GM23338 (cell line): ENCODE results near the gene TRIOBP. TPM values are rescaled to one million over a fixed set of nuclear protein-coding genes. Genes with fewer than 3 reads are reported as not detected.

Source experiments
- ATAC-seq: fragments of 200-7000 bp; cut with Tn5 transposase; 3 replicates; pipeline ENCODE4 v1.9.1; 2020
- DNase-seq: peaks from one replicate; pipeline ENCODE4 v3.0.0-alpha.2; 2015; ENCODE audit warnings: low spot score
- H2AFZ ChIP-seq: fragments of 200-600 bp; sonication (generic); 2 replicates; pipeline ENCODE4 v1.8.0; 2016; ENCODE audit warnings: antibody characterized with exemption, mild to moderate bottlenecking, moderate library complexity
- H3F3A ChIP-seq: fragments of 200-600 bp; sonication (generic); replicated peaks from 2 replicates; pipeline ENCODE4 v1.8.0; 2017; ENCODE audit warnings: antibody characterized with exemption, mixed run types, low read depth
- H3K27ac ChIP-seq: fragments of 200-600 bp; sonication (generic); 2 replicates; pipeline ENCODE4 v1.6.1; 2016; ENCODE audit warnings: low read depth
- H3K27me3 ChIP-seq: fragments of 200-600 bp; sonication (generic); 2 replicates; pipeline ENCODE4 v1.8.0; 2016; ENCODE audit warnings: mild to moderate bottlenecking, mixed run types, moderate library complexity; ENCODE audit not compliant: insufficient read depth
- H3K36me3 ChIP-seq: fragments of 200-600 bp; sonication (generic); 2 replicates; pipeline ENCODE4 v1.8.0; 2016; ENCODE audit warnings: mild to moderate bottlenecking; ENCODE audit not compliant: insufficient read depth
- H3K4me1 ChIP-seq: fragments of 200-600 bp; sonication (generic); 2 replicates; pipeline ENCODE4 v1.8.0; 2016; ENCODE audit warnings: mild to moderate bottlenecking, moderate library complexity; ENCODE audit not compliant: insufficient read depth
- H3K4me2 ChIP-seq: fragments of 200-600 bp; sonication (generic); 2 replicates; pipeline ENCODE4 v1.7.1; 2017; ENCODE audit warnings: mixed run types
- H3K4me3 ChIP-seq: fragments of 200-600 bp; sonication (generic); 2 replicates; pipeline ENCODE4 v1.6.1; 2016; ENCODE audit warnings: mixed run types
- H3K79me2 ChIP-seq: fragments of 200-600 bp; sonication (generic); replicated peaks from 2 replicates; pipeline ENCODE4 v1.8.0; 2017; ENCODE audit warnings: mild to moderate bottlenecking; ENCODE audit not compliant: insufficient read depth
- H3K9me2 ChIP-seq: fragments of 200-600 bp; sonication (generic); 2 replicates; pipeline ENCODE4 v1.8.0; 2017; ENCODE audit not compliant: insufficient read depth
- H4K20me1 ChIP-seq: fragments of 200-600 bp; sonication (generic); replicated peaks from 2 replicates; pipeline ENCODE4 v1.8.0; 2017; ENCODE audit warnings: mild to moderate bottlenecking; ENCODE audit not compliant: insufficient read depth
- H3K27ac Mint-ChIP-seq: 2 replicates; pipeline ENCODE4 v1.8.0; 2020; ENCODE audit warnings: inconsistent platforms, mild to moderate bottlenecking, moderate library complexity, mixed read lengths
- H3K27me3 Mint-ChIP-seq: 3 replicates; pipeline ENCODE4 v1.8.0; 2022; ENCODE audit warnings: low read depth, mild to moderate bottlenecking, moderate library complexity, mixed read lengths, inconsistent platforms; ENCODE audit not compliant: insufficient read depth, poor library complexity
- H3K36me3 Mint-ChIP-seq: 3 replicates; pipeline ENCODE4 v1.8.0; 2021; ENCODE audit warnings: low read depth, mild to moderate bottlenecking, inconsistent platforms, moderate library complexity, mixed read lengths
- H3K4me1 Mint-ChIP-seq: 3 replicates; pipeline ENCODE4 v1.8.0; 2020; ENCODE audit warnings: mild to moderate bottlenecking, inconsistent platforms, mixed read lengths
- H3K4me3 Mint-ChIP-seq: 3 replicates; pipeline ENCODE4 v1.8.0; 2021; ENCODE audit warnings: moderate library complexity, mild to moderate bottlenecking, inconsistent platforms, mixed read lengths
- H3K9me3 Mint-ChIP-seq: 3 replicates; pipeline ENCODE4 v1.8.0; 2020; ENCODE audit warnings: moderate library complexity, mild to moderate bottlenecking, inconsistent platforms, mixed read lengths
- CREB1 ChIP-seq: fragments of 250-450 bp; sonication (Bioruptor Pico); IDR thresholded peaks from 2 replicates; pipeline ENCODE4 v1.5.0; 2020; ENCODE audit warnings: low read depth, mild to moderate bottlenecking, moderate library complexity
- CTCF ChIP-seq, 2 experiments: fragments of 200-600 bp in 1 of 2; sonication (generic) in 1 of 2; conservative IDR thresholded peaks; 2 replicates each; pipeline versions ENCODE4 v1.5.1 to v1.6.1; 2016 to 2017; ENCODE audit warnings: antibody characterized with exemption in 2 of 2, low read depth in 2 of 2, mild to moderate bottlenecking in 2 of 2, moderate library complexity in 1 of 2
- ETS1 ChIP-seq: IDR thresholded peaks from 2 replicates; pipeline ENCODE4 v1.6.1; 2016; ENCODE audit warnings: antibody characterized with exemption
- EZH2 ChIP-seq: fragments of 200-600 bp; sonication (generic); IDR thresholded peaks from one replicate; pipeline ENCODE4 v1.8.0; 2017; ENCODE audit warnings: antibody characterized with exemption, mild to moderate bottlenecking, low read depth; ENCODE audit not compliant: unreplicated experiment
- EZH2phosphoT487 ChIP-seq: fragments of 200-600 bp; sonication (generic); IDR thresholded peaks from one replicate; pipeline ENCODE4 v1.8.1; 2018; ENCODE audit warnings: antibody characterized with exemption; ENCODE audit not compliant: unreplicated experiment
- JUNB ChIP-seq: IDR thresholded peaks from one replicate; pipeline ENCODE4 v1.6.1; 2016; ENCODE audit warnings: antibody characterized with exemption; ENCODE audit not compliant: unreplicated experiment
- NANOG ChIP-seq: IDR thresholded peaks from 2 replicates; pipeline ENCODE4 v1.6.1; 2016; ENCODE audit warnings: antibody characterized with exemption, borderline replicate concordance
- POLR2AphosphoS5 ChIP-seq: IDR thresholded peaks from 2 replicates; pipeline ENCODE4 v1.6.1; 2016; ENCODE audit warnings: antibody characterized with exemption, low read depth
- REST ChIP-seq: IDR thresholded peaks from one replicate; pipeline ENCODE4 v1.6.1; 2018; ENCODE audit warnings: antibody characterized with exemption; ENCODE audit not compliant: unreplicated experiment
- STAT1 ChIP-seq: IDR thresholded peaks from one replicate; pipeline ENCODE4 v1.6.1; 2016; ENCODE audit warnings: antibody characterized with exemption; ENCODE audit not compliant: unreplicated experiment
- ZNF114 ChIP-seq: fragments of 250-450 bp; sonication (Bioruptor Pico); IDR thresholded peaks from 2 replicates; pipeline ENCODE4 v1.5.0; 2020; ENCODE audit warnings: mild to moderate bottlenecking, moderate library complexity
- ZNF331 ChIP-seq: fragments of 250-450 bp; sonication (Bioruptor Pico); IDR thresholded peaks from 2 replicates; pipeline ENCODE4 v1.5.0; 2020; ENCODE audit warnings: low read depth, mild to moderate bottlenecking, moderate library complexity
- ZNF462 ChIP-seq: fragments of 250-450 bp; sonication (Bioruptor Pico); IDR thresholded peaks from 2 replicates; pipeline ENCODE4 v1.5.0; 2020; ENCODE audit warnings: mild to moderate bottlenecking, moderate library complexity
- polyA plus RNA-seq: library from polyadenylated mRNA; unstranded; fragments of >200 nt; fragmentation: Nextera tagmentation; extraction: Ambion mirVana; gene quantifications from 2 replicates; pipeline ENCODE4 v1.2.1, GENCODE V29; 2016
- total RNA-seq: library from RNA; depleted of rRNA; stranded (reverse); fragments of >200 nt; shearing (Covaris generic); gene quantifications from 2 replicates; pipeline ENCODE4 v1.2.3, GENCODE V29; 2014

The TRIOBP gene
- total and polyA plus RNA-seq, 2 experiments from 2014 or later, result 21.4 to 48.4 TPM

GRCh38 chr22:37663521-37664140 is 33.2 kb upstream of the TRIOBP start:
- H2AFZ ChIP-seq, result no peak overlapping the region
- TF ChIP-seq POLR2AphosphoS5, result no peak
- no peak for TF ChIP-seq ZNF114 (CRISPR knock-in tag)
- TF ChIP-seq JUNB, result no peak
- TF ChIP-seq ZNF331 (CRISPR knock-in tag), result no peak
- TF ChIP-seq ZNF462 (CRISPR knock-in tag), result no peak
- no peak for TF ChIP-seq CREB1 (CRISPR knock-in tag)
- TF ChIP-seq NANOG, result no peak
- TF ChIP-seq STAT1, result no peak
- no peak for TF ChIP-seq EZH2phosphoT487
- no peak for TF ChIP-seq REST
- no peak for TF ChIP-seq ETS1
- no peak for TF ChIP-seq CTCF (conservative IDR thresholded peaks at IDR 0.05; ENCODE audit: low read depth in 2 of 2)
- TF ChIP-seq EZH2, result no peak
- peaks cover 5% of the 10 kb centered on the region; the same call in 1 of the 2 replicates for H3K4me1 ChIP-seq
- H3K27me3 ChIP-seq, result no peaks in the 10 kb centered on the region
- no peak overlapping the region for H3K4me2 ChIP-seq
- ATAC-seq (no peak), DNase-seq (no peak)
- no peak overlapping the region for H3K4me3 ChIP-seq
- no peaks in the 10 kb centered on the region for H3K36me3 ChIP-seq
- H3K27me3 Mint-ChIP-seq, result peaks cover 11% of the 10 kb centered on the region
- peaks cover 26% of the 10 kb centered on the region for H3K4me1 Mint-ChIP-seq
- 0 out of 2 replicates have a peak, but pooled peaks cover 15% of the 10 kb centered on the region for H3F3A ChIP-seq
- H3K79me2 ChIP-seq, result peaks cover 59% of the 10 kb centered on the region
- peaks cover 30% of the 10 kb centered on the region for H3K36me3 Mint-ChIP-seq
- H3K27ac Mint-ChIP-seq, result no peak overlapping the region
- H4K20me1 ChIP-seq, result peaks cover 30% of the 10 kb centered on the region
- no peaks in the 10 kb centered on the region for H3K9me3 Mint-ChIP-seq
- no peaks in the 10 kb centered on the region for H3K9me2 ChIP-seq
- H3K27ac ChIP-seq, result no peak overlapping the region
- H3K4me3 Mint-ChIP-seq, result no peak overlapping the region
